OCI-LY3 (cell line): Measurements from ENCODE around the gene BICD2.
A peak's percentile ranks its signal among the peaks of the same experiment; 100 is the strongest.

Experiments used
- H2AFZ ChIP-seq: fragments of 200-600, 300-600 bp; shearing (Covaris generic); 2 replicates; pipeline ENCODE4 v1.6.0; 2014; ENCODE audit warnings: antibody characterized with exemption, low read depth, low read length
- H3K27ac ChIP-seq: fragments of 200-600, 300-600 bp; sonication (generic); 2 replicates; pipeline ENCODE4 v1.5.1; 2014; ENCODE audit warnings: mild to moderate bottlenecking, low read length, moderate library complexity, mixed read lengths
- H3K27me3 ChIP-seq: fragments of 200-600, 300-600 bp; sonication (generic); 2 replicates; pipeline ENCODE4 v1.6.1; 2014; ENCODE audit warnings: low read depth, low read length, mixed read lengths
- H3K36me3 ChIP-seq: fragments of 200-600, 300-600 bp; sonication (generic); replicated peaks from 2 replicates; pipeline ENCODE3; 2014; ENCODE audit warnings: low read depth, low read length, mixed read lengths
- H3K4me1 ChIP-seq: fragments of 300-600, 200-600 bp; sonication (generic); 2 replicates; pipeline ENCODE4 v1.6.1; 2014; ENCODE audit warnings: low read length, mixed read lengths
- H3K4me2 ChIP-seq: fragments of 200-600, 300-600 bp; sonication (generic); 2 replicates; pipeline ENCODE4 v1.6.1; 2014; ENCODE audit warnings: low read length, mixed read lengths
- H3K4me3 ChIP-seq: fragments of 300-600, 200-600 bp; sonication (generic); 2 replicates; pipeline ENCODE4 v1.5.1; 2014; ENCODE audit warnings: antibody characterized with exemption, mild to moderate bottlenecking, low read length, moderate library complexity
- H3K79me2 ChIP-seq: fragments of 300-600, 200-600 bp; shearing (Covaris generic); 2 replicates; pipeline ENCODE4 v1.6.1; 2014; ENCODE audit warnings: mild to moderate bottlenecking, low read length, mixed read lengths
- H3K9ac ChIP-seq: fragments of 300-600, 200-600 bp; shearing (Covaris generic); 2 replicates; pipeline ENCODE4 v1.6.0; 2014; ENCODE audit warnings: mild to moderate bottlenecking, low read length, moderate library complexity
- H3K9me3 ChIP-seq: fragments of 200-600, 300-600 bp; shearing (Covaris generic); 2 replicates; pipeline ENCODE4 v1.6.1; 2014; ENCODE audit warnings: low read length, mixed read lengths; ENCODE audit not compliant: insufficient read depth
- H4K20me1 ChIP-seq: fragments of 200-600, 300-600 bp; sonication (generic); 2 replicates; pipeline ENCODE4 v1.6.1; 2016; ENCODE audit warnings: low read length, mixed read lengths; ENCODE audit not compliant: insufficient read depth
- CTCF ChIP-seq: fragments of 200-600, 300-600 bp; sonication (generic); IDR thresholded peaks from 2 replicates; pipeline ENCODE4 v1.5.1; 2014; ENCODE audit warnings: antibody characterized with exemption, low read length, low read depth
- EZH2phosphoT487 ChIP-seq: fragments of 200-600 bp; shearing (Covaris generic); IDR thresholded peaks from 2 replicates; pipeline ENCODE4 v1.6.1; 2018; ENCODE audit warnings: antibody characterized with exemption, mixed run types, low read depth

The BICD2 gene

GRCh38 chr9:92722386-92723298 is 42.0 kb downstream of the BICD2 start:
- Histone ChIP-seq H4K20me1 (peaks cover 21% of the 10 kb centered on the region; the same call in 1 of the 2 replicates), H3K36me3 (peaks cover 27% of the 10 kb centered on the region)

GRCh38 chr9:92721548-92721947 is 43.1 kb downstream of the BICD2 start:
- no peaks in the 10 kb centered on the region for H3K27me3 ChIP-seq
- H3K4me3 ChIP-seq: no peak overlapping the region
- peaks cover 11% of the 10 kb centered on the region; the same call in 1 of the 2 replicates for H3K79me2 ChIP-seq
- no peak overlapping the region for H3K9ac ChIP-seq
- no peaks in the 10 kb centered on the region for H3K9me3 ChIP-seq
- H4K20me1 ChIP-seq: peaks cover 20% of the 10 kb centered on the region; the same call in 1 of the 2 replicates
- peak overlapping the region; percentile 18; the same call in 1 of the 2 replicates for H3K4me2 ChIP-seq
- no peak for TF ChIP-seq EZH2phosphoT487
- TF ChIP-seq CTCF: no peak
- H3K36me3 ChIP-seq: peaks cover 34% of the 10 kb centered on the region
- peaks cover 34% of the 10 kb centered on the region for H3K4me1 ChIP-seq
- H2AFZ ChIP-seq: no peak overlapping the region
- peak overlapping the region; percentile 30 for H3K27ac ChIP-seq

More at GRCh38 chr9:92722386-92723298, 42.0 kb downstream of the BICD2 start:
- TF ChIP-seq EZH2phosphoT487 (no peak), CTCF (no peak)
- Histone ChIP-seq H3K4me1 (peaks cover 23% of the 10 kb centered on the region), H3K4me2 (no peak overlapping the region), H3K79me2 (peaks cover 11% of the 10 kb centered on the region; the same call in 1 of the 2 replicates), H3K4me3 (no peak overlapping the region), H2AFZ (no peak overlapping the region), H3K27ac (no peak overlapping the region), H3K27me3 (no peaks in the 10 kb centered on the region), H3K9me3 (no peaks in the 10 kb centered on the region), H3K9ac (no peak overlapping the region)

- Histone ChIP-seq H3K79me2 (peaks cover 11% of the 10 kb centered on the region; the same call in 1 of the 2 replicates), H3K27me3 (no peaks in the 10 kb centered on the region), H3K36me3 (peaks cover 38% of the 10 kb centered on the region), H3K4me2 (peak overlapping the region; percentile 18; the same call in 1 of the 2 replicates), H3K9me3 (no peaks in the 10 kb centered on the region), H3K4me3 (no peak overlapping the region), H3K4me1 (peaks cover 34% of the 10 kb centered on the region), H2AFZ (no peak overlapping the region), H3K27ac (peak overlapping the region; percentile 30), H3K9ac (no peak overlapping the region), H4K20me1 (peaks cover 23% of the 10 kb centered on the region; the same call in 1 of the 2 replicates)
- no peak for TF ChIP-seq CTCF
- no peak for TF ChIP-seq EZH2phosphoT487
These were observed 43.7 kb downstream of the BICD2 start for GRCh38 chr9:92720807-92721535.
